ENCODE measurements around the gene FURIN. TPM values are rescaled to one million over a fixed set of nuclear protein-coding genes. Genes with fewer than 3 reads are reported as not detected.
"Not testable (repeated sequence)": the region's sequence is repeated elsewhere in the genome, so short reads cannot be mapped to it uniquely, and the experiment has no call there.

Gene FURIN
- total RNA-seq, 1 donor from 2014 or later, result 122 TPM

DNA sequence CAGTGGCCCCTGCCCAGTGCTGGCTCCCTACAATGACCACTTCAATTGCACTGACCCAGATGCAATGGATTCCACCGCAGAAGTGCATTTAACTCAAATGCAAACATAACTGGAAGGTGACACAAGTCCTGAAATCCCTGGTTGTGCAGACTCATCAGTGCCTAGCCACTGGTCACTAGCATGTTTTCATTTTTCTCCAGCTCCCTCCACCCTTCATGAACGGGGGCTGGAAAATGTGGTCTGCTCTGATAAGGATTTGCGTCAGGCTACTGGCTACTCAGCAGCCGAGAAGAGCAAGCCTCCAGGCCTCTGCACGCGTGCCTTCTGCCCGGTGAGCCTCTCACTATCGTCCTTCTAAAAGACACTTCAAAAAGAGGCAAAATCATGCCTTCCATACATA lies 27.4 kb upstream of the FURIN start:
- Histone ChIP-seq H3K27ac (ENCODE audit: low read depth, low read length) (no peak overlapping the region), H3K9ac (ENCODE audit: low read length) (no peak overlapping the region), H3K4me3 (ENCODE audit: insufficient read depth, low read depth, low read length) (no peak overlapping the region), H3K36me3 (ENCODE audit: insufficient read depth, low read length) (no peaks in the 10 kb centered on the region), H3K4me1 (ENCODE audit: insufficient read depth, low read length) (peaks cover 18% of the 10 kb centered on the region), H3K79me2 (ENCODE audit: insufficient read depth, low read length) (no peaks in the 10 kb centered on the region), H3K4me2 (ENCODE audit: low read length) (no peak overlapping the region), H3K9me3 (ENCODE audit: insufficient read depth, low read depth, low read length) (no peaks in the 10 kb centered on the region), H2AFZ (ENCODE audit: low read depth, low read length) (no peak overlapping the region), H4K20me1 (ENCODE audit: insufficient read depth, low read length) (no peaks in the 10 kb centered on the region), H3K27me3 (ENCODE audit: insufficient read depth, low read length) (no peaks in the 10 kb centered on the region)
- Mint-ChIP-seq H3K4me1 (ENCODE audit: low read depth, unreplicated experiment) (peaks cover 15% of the 10 kb centered on the region), H3K27ac (ENCODE audit: unreplicated experiment) (no peak overlapping the region), H3K9me3 (ENCODE audit: unreplicated experiment) (no peaks in the 10 kb centered on the region), H3K4me3 (ENCODE audit: unreplicated experiment) (no peak overlapping the region), H3K36me3 (ENCODE audit: low read depth, unreplicated experiment) (no peaks in the 10 kb centered on the region), H3K27me3 (ENCODE audit: low read depth, unreplicated experiment) (peaks cover 5% of the 10 kb centered on the region)
- TF ChIP-seq EZH2 (IDR thresholded peaks at IDR 0.05; ENCODE audit: insufficient read depth, low read length), result no peak
- TF ChIP-seq CTCF (IDR thresholded peaks at IDR 0.05; ENCODE audit: insufficient read depth, low read depth, low read length), result no peak
- DNase-seq (ENCODE audit: low read depth), result peak; percentile 22
- no peak for FAIRE-seq

GRCh38 chr15:90844696-90845095 lies 23.7 kb upstream of the FURIN start:
- peak overlapping the region; percentile 23 for H3K4me2 ChIP-seq (ENCODE audit: low read length)
- no peaks in the 10 kb centered on the region for H3K79me2 ChIP-seq (ENCODE audit: insufficient read depth, low read length)
- FAIRE-seq (no peak), DNase-seq (ENCODE audit: low read depth) (no peak)
- no peak overlapping the region for H3K4me3 Mint-ChIP-seq (ENCODE audit: unreplicated experiment)
- H3K27ac Mint-ChIP-seq (ENCODE audit: unreplicated experiment), result no peak overlapping the region
- no peak overlapping the region for H3K4me3 ChIP-seq (ENCODE audit: insufficient read depth, low read depth, low read length)
- H3K9me3 Mint-ChIP-seq (ENCODE audit: unreplicated experiment), result no peaks in the 10 kb centered on the region
- H3K27me3 Mint-ChIP-seq (ENCODE audit: low read depth, unreplicated experiment), result peaks cover 5% of the 10 kb centered on the region
- no peak overlapping the region for H3K27ac ChIP-seq (ENCODE audit: low read depth, low read length)
- TF ChIP-seq CTCF (IDR thresholded peaks at IDR 0.05; ENCODE audit: insufficient read depth, low read depth, low read length), result no peak
- no peak for TF ChIP-seq EZH2 (IDR thresholded peaks at IDR 0.05; ENCODE audit: insufficient read depth, low read length)
- H3K36me3 Mint-ChIP-seq (ENCODE audit: low read depth, unreplicated experiment), result no peaks in the 10 kb centered on the region
- no peaks in the 10 kb centered on the region for H3K27me3 ChIP-seq (ENCODE audit: insufficient read depth, low read length)
- no peaks in the 10 kb centered on the region for H3K36me3 ChIP-seq (ENCODE audit: insufficient read depth, low read length)
- H2AFZ ChIP-seq (ENCODE audit: low read depth, low read length), result no peak overlapping the region
- H3K4me1 Mint-ChIP-seq (ENCODE audit: low read depth, unreplicated experiment), result peaks cover 10% of the 10 kb centered on the region
- no peaks in the 10 kb centered on the region for H3K9me3 ChIP-seq (ENCODE audit: insufficient read depth, low read depth, low read length)
- peaks cover 9% of the 10 kb centered on the region for H3K4me1 ChIP-seq (ENCODE audit: insufficient read depth, low read length)
- no peaks in the 10 kb centered on the region for H4K20me1 ChIP-seq (ENCODE audit: insufficient read depth, low read length)
- H3K9ac ChIP-seq (ENCODE audit: low read length), result no peak overlapping the region

DNA sequence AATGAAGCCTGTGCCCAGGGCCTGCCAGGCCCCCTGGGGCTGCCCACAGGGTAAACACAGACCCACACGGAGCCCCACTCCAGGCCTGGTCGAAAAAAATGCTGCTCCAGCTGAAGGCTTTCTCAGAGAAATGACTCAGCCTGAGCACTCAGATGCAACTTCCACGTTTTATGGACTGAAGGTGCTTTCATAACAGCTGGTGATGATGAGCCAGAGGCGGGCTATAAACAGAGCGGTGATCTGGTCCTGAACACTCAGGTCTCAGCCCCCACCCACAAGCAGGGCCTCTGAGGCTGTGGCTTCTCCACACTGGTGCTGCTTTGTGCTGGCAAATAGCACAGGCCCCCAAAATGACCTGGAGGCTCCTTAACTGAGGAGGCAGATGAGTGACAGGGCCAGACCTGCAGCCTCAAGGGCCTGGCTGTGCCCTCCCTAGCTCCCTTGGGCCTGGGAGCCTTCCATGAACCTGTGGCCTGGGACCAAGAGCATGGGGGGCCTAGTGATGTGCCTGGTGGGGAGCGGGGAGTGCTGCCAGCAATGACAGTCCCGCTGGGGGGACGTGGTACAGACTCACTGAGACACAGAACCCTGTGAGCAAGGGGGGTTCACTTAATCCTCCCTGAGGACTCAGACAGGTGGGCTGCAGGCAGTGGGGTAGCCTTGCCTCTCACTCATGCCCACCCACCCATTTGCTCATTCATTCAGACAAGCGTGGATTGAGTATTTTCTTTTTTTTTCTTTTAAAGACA lies 23.0 kb upstream of the FURIN start:
- Histone ChIP-seq H4K20me1 (ENCODE audit: insufficient read depth, low read length) (no peaks in the 10 kb centered on the region), H2AFZ (ENCODE audit: low read depth, low read length) (peak overlapping the region; percentile 19), H3K4me1 (ENCODE audit: insufficient read depth, low read length) (peaks cover 9% of the 10 kb centered on the region), H3K4me3 (ENCODE audit: insufficient read depth, low read depth, low read length) (no peak overlapping the region), H3K27ac (ENCODE audit: low read depth, low read length) (peak overlapping the region; percentile 15), H3K27me3 (ENCODE audit: insufficient read depth, low read length) (no peaks in the 10 kb centered on the region), H3K79me2 (ENCODE audit: insufficient read depth, low read length) (no peaks in the 10 kb centered on the region), H3K4me2 (ENCODE audit: low read length) (peak overlapping the region; percentile 23), H3K9me3 (ENCODE audit: insufficient read depth, low read depth, low read length) (no peaks in the 10 kb centered on the region), H3K36me3 (ENCODE audit: insufficient read depth, low read length) (no peaks in the 10 kb centered on the region), H3K9ac (ENCODE audit: low read length) (peak overlapping the region; percentile 47)
- no peak for TF ChIP-seq CTCF (IDR thresholded peaks at IDR 0.05; ENCODE audit: insufficient read depth, low read depth, low read length)
- no peak for TF ChIP-seq EZH2 (IDR thresholded peaks at IDR 0.05; ENCODE audit: insufficient read depth, low read length)
- Mint-ChIP-seq H3K36me3 (ENCODE audit: low read depth, unreplicated experiment) (no peaks in the 10 kb centered on the region), H3K27me3 (ENCODE audit: low read depth, unreplicated experiment) (peaks cover 2% of the 10 kb centered on the region), H3K9me3 (ENCODE audit: unreplicated experiment) (no peaks in the 10 kb centered on the region), H3K27ac (ENCODE audit: unreplicated experiment) (peak overlapping the region; percentile 41), H3K4me3 (ENCODE audit: unreplicated experiment) (no peak overlapping the region), H3K4me1 (ENCODE audit: low read depth, unreplicated experiment) (peaks cover 10% of the 10 kb centered on the region)
- DNase-seq (ENCODE audit: low read depth) (peak; percentile 82), FAIRE-seq (no peak)

- H3K36me3 Mint-ChIP-seq (ENCODE audit: low read depth, unreplicated experiment); H2AFZ ChIP-seq (ENCODE audit: low read depth, low read length); H3K27me3 ChIP-seq (ENCODE audit: insufficient read depth, low read length); H3K4me3 Mint-ChIP-seq (ENCODE audit: unreplicated experiment); H3K27ac ChIP-seq (ENCODE audit: low read depth, low read length); H3K4me2 ChIP-seq (ENCODE audit: low read length); H3K9ac ChIP-seq (ENCODE audit: low read length); H3K9me3 ChIP-seq (ENCODE audit: insufficient read depth, low read depth, low read length); H3K79me2 ChIP-seq (ENCODE audit: insufficient read depth, low read length); DNase-seq (ENCODE audit: low read depth); FAIRE-seq; H3K9me3 Mint-ChIP-seq (ENCODE audit: unreplicated experiment); H3K27me3 Mint-ChIP-seq (ENCODE audit: low read depth, unreplicated experiment); H3K4me3 ChIP-seq (ENCODE audit: insufficient read depth, low read depth, low read length); H3K36me3 ChIP-seq (ENCODE audit: insufficient read depth, low read length); H4K20me1 ChIP-seq (ENCODE audit: insufficient read depth, low read length); H3K4me1 Mint-ChIP-seq (ENCODE audit: low read depth, unreplicated experiment); H3K27ac Mint-ChIP-seq (ENCODE audit: unreplicated experiment): not testable (repeated sequence)
- peaks cover 16% of the 10 kb centered on the region for H3K4me1 ChIP-seq (ENCODE audit: insufficient read depth, low read length)
These were observed 19.0 kb upstream of the FURIN start for GRCh38 chr15:90849424-90849823.

Data from astrocyte (in vitro differentiated cells and primary cell).